ENCODE results near the gene SMIM43. TPM values are rescaled to one million over a fixed set of nuclear protein-coding genes. Genes with fewer than 3 reads are reported as not detected.

SMIM43 gene
- total RNA-seq, 2 experiments from 2014 or later: not detected

- Histone ChIP-seq H3K36me3 (ENCODE audit: insufficient read depth, low read length) (no peaks in the 10 kb centered on the region), H3K9me2 (ENCODE audit: insufficient read depth, low read length) (no peaks in the 10 kb centered on the region), H3K4me1 (ENCODE audit: insufficient read depth, low read length, poor library complexity, severe bottlenecking) (no peaks in the 10 kb centered on the region), H3K27ac (ENCODE audit: low read depth, low read length, poor library complexity, severe bottlenecking) (no peak overlapping the region), H3K79me2 (ENCODE audit: insufficient read depth, low read depth, low read length) (no peaks in the 10 kb centered on the region), H3K4me3 (ENCODE audit: low read depth, low read length, poor library complexity, severe bottlenecking) (no peak overlapping the region), H3K9me3 (ENCODE audit: low read length) (no peaks in the 10 kb centered on the region), H3K4me2 (ENCODE audit: low read length) (no peak overlapping the region), H2AFZ (ENCODE audit: low read length) (peak overlapping the region; percentile 47; the same call in 1 of the 2 replicates), H4K20me1 (ENCODE audit: insufficient read depth, low read length) (no peaks in the 10 kb centered on the region)
- ChIA-PET CTCF (ENCODE audit: unreplicated experiment) (no interaction called here), POLR2A (interaction anchor here (0.7 kb wide), 1 partner anchor 33 kb away, joined by 3 read pairs; no protein-coding TSS in a partner anchor)
- no peak for DNase-seq (ENCODE audit: low spot score)
- TF ChIP-seq CTCF (conservative IDR thresholded peaks at IDR 0.05; ENCODE audit: low read length): no peak
- no peak for TF ChIP-seq EZH2phosphoT487 (IDR thresholded peaks at IDR 0.05; ENCODE audit: borderline replicate concordance, low read depth, low read length)
- no TSS peak for BruUV-seq (replicated peaks)
- intact Hi-C loops (cut with micrococcal nuclease; ENCODE audit: unreplicated experiment): no loop called here
These were observed 53.5 kb downstream of the SMIM43 start for GRCh38 chr4:121711263-121712000.

GRCh38 chr4:121709766-121710405, 55.1 kb downstream of the SMIM43 start:
- intact Hi-C loops (cut with micrococcal nuclease; ENCODE audit: unreplicated experiment): no loop called here
- Histone ChIP-seq H2AFZ (ENCODE audit: low read length) (no peak overlapping the region), H3K9me2 (ENCODE audit: insufficient read depth, low read length) (no peaks in the 10 kb centered on the region), H3K4me3 (ENCODE audit: low read depth, low read length, poor library complexity, severe bottlenecking) (no peak overlapping the region), H4K20me1 (ENCODE audit: insufficient read depth, low read length) (no peaks in the 10 kb centered on the region), H3K27ac (ENCODE audit: low read depth, low read length, poor library complexity, severe bottlenecking) (no peak overlapping the region), H3K79me2 (ENCODE audit: insufficient read depth, low read depth, low read length) (no peaks in the 10 kb centered on the region), H3K9me3 (ENCODE audit: low read length) (no peaks in the 10 kb centered on the region), H3K4me1 (ENCODE audit: insufficient read depth, low read length, poor library complexity, severe bottlenecking) (no peaks in the 10 kb centered on the region), H3K4me2 (ENCODE audit: low read length) (no peak overlapping the region), H3K36me3 (ENCODE audit: insufficient read depth, low read length) (no peaks in the 10 kb centered on the region)
- DNase-seq (ENCODE audit: low spot score): no peak
- ChIA-PET POLR2A (interaction anchor here (0.7 kb wide), 1 partner anchor 168 kb away, joined by 3 read pairs; no protein-coding TSS in a partner anchor), CTCF (ENCODE audit: unreplicated experiment) (no interaction called here)
- no peak for TF ChIP-seq CTCF (conservative IDR thresholded peaks at IDR 0.05; ENCODE audit: low read length)
- TF ChIP-seq EZH2phosphoT487 (IDR thresholded peaks at IDR 0.05; ENCODE audit: borderline replicate concordance, low read depth, low read length): no peak
- BruUV-seq (replicated peaks): no TSS peak

Other genes starting within 250 kb of the SMIM43 start
- 28.9 and 38.3 TPM in 2 replicates for gene ANXA5, start 68.2 kb downstream of the SMIM43 start, total RNA-seq (2014; rRNA removed; shearing (Covaris generic))
- gene ANXA5, start 68.2 kb downstream of the SMIM43 start, total RNA-seq (2022): 39.2 and 40.1 TPM in 2 replicates
- 58.4 and 69.5 TPM in 2 replicates for gene EXOSC9, start 36.2 kb upstream of the SMIM43 start, total RNA-seq (2014; rRNA removed; shearing (Covaris generic))
- 57.6 and 66.0 TPM in 2 replicates for gene EXOSC9, start 36.2 kb upstream of the SMIM43 start, total RNA-seq (2022)
- 150 and 162 TPM in 2 replicates for gene CCNA2, start 58.7 kb upstream of the SMIM43 start, total RNA-seq (2014; rRNA removed; shearing (Covaris generic))
- gene CCNA2, start 58.7 kb upstream of the SMIM43 start, total RNA-seq (2022): 149 and 154 TPM in 2 replicates
- 10.7 and 13.2 TPM in 2 replicates for gene BBS7, start 105.3 kb upstream of the SMIM43 start, total RNA-seq (2014; rRNA removed; shearing (Covaris generic))
- gene BBS7, start 105.3 kb upstream of the SMIM43 start, total RNA-seq (2022): 21.1 and 25.8 TPM in 2 replicates
- gene TRPC3, start 186.9 kb upstream of the SMIM43 start, total RNA-seq (2014; rRNA removed; shearing (Covaris generic)): 0.50 TPM in 1 of 2 replicates, not detected in the other
- gene TRPC3, start 186.9 kb upstream of the SMIM43 start, total RNA-seq (2022): not detected in 2 replicates

All from OCI-LY7 (cell line).